Right kidney (tissue), 1 donor: ENCODE measurements around the gene LRRTM4.
"Not testable (repeated sequence)": the region's sequence is repeated elsewhere in the genome, so short reads cannot be mapped to it uniquely, and the experiment has no call there.

Experiments
- DNase-seq: peaks from one replicate; pipeline ENCODE4 v3.0.0-alpha.2; 2016

Gene LRRTM4

DNA sequence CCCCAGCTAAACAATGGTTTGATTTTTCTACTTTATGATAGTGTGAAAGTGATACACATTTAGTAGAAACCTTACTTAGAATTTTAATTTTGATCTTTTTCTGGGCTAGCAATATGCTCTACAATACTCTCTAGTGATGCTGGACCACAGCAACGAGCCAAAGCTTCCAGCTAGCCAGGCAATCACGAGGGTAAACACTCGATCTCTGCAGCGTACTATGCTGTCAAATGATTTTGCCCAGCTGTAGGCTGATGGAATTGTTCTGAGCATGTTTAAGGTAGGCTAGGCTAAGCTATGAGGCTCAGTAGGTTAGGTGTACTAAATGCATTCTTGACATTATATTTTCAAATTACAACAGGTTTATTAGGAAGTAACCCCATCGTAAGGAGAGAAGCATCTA is 207.5 kb downstream of the LRRTM4 start:
- DNase-seq: no peak

DNA sequence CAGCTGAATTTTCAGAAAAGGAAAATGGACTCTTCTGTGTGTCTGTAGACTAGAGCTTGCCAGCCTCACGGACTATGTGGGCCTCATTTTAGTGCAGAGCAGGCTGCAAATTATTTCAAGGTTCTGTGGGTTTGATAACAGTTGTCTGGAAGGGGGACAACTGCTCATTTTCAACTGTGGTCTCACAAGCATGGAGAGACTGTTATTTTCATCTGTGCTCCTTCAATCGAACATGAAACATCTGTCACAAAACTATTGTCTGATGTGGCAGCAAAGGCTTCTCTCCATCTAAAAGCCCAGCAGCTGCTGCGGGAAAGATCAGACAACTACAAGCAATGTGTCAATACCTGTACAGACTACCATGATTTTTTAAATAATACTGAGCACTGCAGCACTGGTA is 211.8 kb downstream of the LRRTM4 start:
- DNase-seq: no peak

DNA sequence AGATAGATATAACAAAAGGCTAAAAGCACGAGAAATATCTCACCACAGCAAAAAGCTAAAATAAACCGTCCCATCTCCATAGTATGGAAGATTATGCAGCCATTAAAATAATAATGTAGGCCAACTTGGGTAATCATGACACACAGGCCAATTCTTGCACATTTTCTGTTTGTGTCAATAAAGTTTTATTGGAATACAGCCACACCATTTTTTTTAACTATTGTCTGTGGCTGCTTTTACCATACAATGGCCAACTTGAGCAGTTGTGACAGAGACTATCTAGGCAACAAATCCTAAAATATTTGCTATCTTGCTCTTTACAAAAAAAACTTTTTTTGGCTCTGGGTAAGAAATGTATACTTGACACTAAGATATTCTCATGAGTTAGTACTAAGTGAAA is 212.5 kb downstream of the LRRTM4 start:
- DNase-seq: no peak

DNA sequence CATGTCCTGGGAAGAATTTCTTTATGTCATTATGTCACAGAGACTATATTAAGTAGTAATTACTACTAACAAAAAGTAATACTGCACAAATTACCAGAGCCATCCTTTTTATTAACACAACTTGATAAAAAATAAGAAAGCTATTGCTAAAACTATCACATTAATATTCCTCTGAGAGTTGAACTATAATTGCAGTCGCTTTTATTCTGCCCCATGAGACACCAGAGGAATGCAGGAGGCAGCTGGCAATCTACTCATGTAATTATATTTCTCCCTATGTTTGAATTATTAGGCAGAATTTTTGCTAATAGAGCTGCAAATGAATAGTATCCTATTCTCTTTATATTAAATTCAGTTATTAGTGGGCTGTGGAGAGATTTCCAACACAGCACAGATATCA is 220.7 kb downstream of the LRRTM4 start:
- no peak for DNase-seq

DNA sequence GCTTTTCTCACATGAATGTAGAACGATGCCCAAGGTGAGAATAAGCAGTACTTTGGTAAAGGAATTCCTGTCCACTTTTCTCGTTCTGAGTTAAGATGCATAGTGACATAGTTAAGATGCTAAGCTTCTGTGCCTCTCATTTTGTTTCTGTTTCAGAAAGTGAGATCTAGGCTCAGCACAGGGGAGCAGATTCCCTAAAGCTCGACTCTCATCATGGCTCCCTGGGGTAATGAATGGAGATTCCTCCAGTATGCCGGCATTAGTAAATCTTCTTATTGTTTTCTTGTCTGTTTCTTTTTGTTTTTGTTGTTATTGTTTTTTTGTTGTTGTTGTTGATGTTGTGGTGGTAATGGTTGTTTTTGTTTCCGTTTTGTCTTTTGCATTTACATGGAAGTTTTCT is 225.4 kb downstream of the LRRTM4 start:
- DNase-seq: no peak

DNA sequence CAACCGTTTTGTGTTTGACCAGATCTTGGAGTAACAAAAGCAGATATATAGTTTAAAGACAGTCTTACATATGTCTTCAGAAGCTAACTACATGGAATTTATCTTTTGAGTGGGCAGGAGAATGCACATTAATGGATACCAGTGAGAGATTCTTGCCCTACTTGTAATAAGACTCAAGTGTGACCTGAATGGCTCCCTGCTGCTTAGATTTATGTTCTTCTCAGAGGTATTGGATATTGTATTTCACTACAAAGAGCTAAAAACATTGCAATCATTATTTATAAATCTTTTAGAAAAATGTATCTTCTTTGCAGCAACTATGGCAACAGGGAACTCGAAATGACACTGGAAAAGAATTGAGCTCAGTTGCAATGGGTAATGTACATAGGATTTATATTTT is 227.7 kb downstream of the LRRTM4 start:
- no peak for DNase-seq

DNA sequence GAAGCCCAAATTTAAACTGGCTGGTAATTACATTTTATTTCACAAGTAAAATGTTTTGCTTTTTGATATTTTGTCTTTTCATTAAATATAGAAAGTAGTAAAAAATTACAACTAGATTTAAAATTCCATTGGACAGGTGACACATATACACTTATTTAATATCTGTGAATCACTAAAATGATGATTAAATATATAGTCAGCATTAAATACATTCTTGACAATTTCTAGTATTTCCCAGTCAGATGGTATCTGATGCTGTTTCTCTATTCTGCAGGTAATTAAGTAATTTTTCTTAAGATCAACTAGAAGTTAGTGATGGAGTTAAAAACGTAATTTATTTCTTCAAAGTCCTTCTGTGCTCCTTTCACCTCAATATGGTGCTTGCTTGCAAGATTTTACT is 237.8 kb downstream of the LRRTM4 start:
- no peak for DNase-seq

DNA sequence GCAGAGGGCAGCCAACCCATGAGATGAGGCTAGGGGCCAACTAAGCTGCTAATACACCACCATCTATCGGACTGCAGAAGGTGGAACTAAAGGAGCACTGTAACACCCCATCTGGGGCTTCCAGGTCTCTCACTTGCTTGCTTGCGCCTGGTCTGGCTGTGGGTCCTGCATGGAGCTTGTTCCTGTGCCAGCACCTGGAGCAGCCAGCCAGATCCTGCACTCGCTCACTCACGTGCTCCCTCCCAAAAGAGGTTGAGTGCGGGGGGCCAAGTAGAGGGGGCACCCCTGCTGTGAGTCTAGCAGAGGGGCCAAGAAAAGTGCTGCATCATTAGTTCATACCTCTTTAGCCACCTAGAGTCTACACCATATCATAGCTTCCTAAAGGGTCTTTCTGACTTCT is 250.9 kb downstream of the LRRTM4 start:
- no peak for DNase-seq

DNA sequence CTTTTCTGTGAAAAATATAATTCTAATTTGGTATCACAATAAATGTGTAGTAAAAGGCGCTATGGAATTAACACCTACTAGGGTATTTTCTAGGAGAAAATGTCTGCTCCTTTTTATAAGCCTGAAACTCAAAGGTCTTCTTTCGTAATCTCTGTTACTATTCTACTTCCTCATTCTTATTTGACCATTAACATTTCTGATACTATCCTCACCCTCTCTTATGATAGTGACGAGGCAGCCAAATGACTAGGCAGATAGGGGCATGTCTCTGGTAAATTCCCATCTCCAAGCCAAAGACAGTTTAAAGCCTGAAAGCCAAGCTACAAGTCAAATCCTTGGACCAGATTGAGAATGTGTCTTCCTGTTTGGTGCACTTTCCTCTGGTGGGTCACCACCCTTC is 251.7 kb downstream of the LRRTM4 start:
- no peak for DNase-seq

DNA sequence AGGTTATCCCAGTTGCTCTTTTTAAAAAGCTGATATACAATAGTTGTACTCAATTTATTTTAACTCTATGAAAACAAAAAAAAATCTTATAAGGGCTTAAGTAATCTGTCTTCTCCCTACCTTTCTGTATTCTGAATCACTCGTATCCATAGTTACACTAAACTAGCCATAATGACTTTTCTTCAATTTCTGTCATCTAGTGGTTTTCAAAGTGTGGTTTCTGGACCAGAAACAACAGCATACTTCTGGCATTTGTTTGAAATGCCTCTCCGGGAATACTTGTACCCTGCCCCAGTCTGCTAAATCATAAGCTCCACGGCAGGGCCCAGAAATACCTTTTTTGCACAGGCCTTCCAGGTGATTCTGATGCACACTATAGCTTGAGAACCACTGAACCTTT is 253.6 kb downstream of the LRRTM4 start:
- no peak for DNase-seq

DNA sequence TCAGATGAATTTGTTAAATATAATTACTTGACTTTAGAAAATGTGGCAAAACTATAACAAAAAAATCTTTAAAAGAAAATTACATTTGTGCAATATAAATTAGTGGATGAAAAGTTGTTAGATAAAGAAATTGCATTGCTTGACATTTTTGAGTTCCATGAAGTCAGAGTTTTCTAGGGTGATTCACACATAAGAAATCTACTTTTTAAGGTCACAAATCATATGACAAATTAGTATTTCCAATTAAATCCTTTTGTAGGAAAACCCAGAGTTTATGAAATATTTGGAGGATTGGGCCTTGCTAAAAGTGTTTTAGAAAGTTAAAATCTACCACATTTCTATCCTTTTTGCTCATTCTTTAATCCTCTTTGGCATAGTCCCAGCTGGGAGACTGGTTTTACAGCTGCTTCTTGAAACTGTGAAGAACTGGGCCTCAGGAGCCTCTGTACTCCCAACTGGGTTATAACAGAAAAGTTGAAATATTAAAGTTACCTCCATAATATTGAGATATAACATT is 289.2 kb downstream of the LRRTM4 start:
- DNase-seq: no peak

DNA sequence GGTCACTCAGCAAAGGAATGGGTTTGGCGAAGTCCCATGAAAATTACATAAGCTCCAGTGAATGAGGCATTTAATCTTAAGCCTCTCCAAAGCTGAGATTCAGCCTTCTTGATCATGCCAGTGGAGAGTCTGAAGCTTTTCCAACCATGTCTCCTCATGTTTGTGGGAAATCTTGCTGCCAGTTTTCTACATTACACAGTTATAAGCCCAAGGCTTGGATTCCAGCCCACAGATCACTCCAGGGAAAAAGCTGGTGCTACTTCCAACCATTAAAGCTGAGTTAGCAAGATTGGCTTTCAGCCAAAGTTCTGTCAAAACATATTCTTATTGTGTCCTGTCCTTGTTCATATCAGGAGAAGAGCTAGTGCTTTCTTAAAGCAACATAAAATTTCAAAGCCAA is 293.8 kb downstream of the LRRTM4 start:
- no peak for DNase-seq

DNA sequence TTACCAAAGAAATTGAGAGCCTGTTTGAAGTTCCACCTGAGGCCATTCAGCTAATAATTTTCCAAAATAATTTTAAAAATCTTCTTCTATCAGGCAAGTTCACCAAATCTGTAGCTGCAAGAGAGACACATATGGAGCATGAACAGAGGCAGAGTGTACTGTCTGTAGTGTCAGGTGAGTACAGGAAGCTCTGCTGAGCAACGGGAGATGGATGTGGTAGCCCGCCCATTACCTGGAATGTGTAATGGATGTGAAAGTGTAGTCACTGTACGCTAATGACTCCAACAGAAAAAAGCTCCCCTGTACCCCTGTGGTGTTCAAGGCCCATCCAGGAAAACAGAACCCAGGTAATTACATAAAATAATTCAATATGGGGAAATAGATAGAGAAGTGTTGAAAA is 311.5 kb downstream of the LRRTM4 start:
- no peak for DNase-seq

DNA sequence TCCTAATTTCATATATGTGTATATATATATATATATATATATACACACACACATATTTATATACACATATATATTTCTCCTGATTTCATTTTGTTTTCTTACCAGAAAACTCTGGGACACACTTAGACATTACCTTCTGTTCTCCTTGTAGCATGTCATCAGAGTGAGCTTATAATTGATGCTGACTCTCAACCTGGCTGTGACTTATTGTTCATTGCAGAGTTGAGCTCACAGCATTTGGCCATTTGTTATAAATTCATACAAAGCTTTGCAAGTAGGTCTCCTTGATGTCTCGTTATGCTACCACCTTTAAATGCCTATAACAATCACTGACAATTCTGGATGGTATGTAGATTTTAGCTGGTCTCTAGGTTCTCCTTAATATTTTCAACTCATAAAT is 314.8 kb downstream of the LRRTM4 start:
- DNase-seq: no peak

DNA sequence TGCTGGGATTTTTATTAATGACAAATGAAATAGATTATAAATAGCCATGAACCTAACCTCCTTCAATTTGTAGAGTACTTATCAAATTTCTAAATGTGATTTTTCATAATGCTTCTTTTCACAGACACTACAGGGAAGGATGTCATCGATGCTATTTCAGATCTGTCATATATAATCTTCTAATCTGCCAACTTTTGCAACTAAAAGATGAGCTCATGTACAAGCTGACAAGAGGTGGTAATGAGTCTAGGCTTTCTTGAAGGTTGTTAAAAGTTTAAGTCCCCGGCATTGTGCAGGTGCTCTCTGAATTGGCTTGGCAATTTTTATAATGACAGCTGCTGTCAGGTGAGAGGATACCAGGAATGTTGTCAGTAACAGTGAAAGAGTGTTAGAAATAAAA is 320.4 kb downstream of the LRRTM4 start:
- DNase-seq: no peak

DNA sequence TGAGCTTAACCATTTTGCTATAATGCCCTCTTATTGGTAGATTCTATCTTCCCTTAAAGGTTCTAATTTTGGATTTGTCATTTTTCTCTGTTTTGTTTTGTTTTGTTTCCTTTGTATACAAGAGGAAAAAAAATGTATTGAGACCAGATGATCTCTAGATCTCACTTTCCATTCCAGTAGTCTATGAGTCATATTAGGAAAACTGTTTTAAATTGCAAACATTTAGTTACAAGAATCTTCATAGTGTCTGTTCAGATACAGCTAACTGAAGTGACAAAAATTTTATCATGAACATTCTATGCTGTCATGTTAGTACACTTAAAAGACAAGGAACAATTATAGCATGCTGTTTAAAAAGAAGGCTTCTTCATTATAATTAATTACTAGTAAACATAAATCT is 322.8 kb downstream of the LRRTM4 start:
- no peak for DNase-seq

DNA sequence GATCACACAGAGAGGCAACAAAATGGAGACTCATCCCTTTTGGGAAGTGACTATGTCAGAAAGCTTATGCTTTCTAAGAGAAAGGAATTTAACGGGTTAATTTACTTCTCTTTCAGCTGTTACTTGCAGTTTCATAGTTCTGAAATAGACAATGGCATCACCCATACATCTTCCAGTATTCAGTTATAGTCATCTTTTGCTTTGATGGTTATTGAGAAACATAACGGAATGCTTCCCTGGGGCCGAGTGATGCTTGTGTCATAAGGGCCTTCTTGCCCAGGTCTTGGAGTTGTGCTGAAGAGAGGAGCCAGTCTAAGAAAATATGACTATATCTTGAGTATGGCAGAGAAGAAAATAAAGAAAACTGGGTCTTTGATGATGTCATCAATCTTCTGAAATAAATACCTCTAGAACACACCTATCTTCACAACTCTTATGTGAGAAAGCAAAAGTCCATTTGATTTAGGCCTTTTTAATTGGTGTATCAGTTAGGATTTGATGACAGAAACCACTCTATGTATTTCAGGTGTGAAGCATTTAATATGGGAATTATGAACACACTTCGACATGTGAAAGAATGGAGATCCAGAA is 328.2 kb downstream of the LRRTM4 start:
- DNase-seq: no peak

DNA sequence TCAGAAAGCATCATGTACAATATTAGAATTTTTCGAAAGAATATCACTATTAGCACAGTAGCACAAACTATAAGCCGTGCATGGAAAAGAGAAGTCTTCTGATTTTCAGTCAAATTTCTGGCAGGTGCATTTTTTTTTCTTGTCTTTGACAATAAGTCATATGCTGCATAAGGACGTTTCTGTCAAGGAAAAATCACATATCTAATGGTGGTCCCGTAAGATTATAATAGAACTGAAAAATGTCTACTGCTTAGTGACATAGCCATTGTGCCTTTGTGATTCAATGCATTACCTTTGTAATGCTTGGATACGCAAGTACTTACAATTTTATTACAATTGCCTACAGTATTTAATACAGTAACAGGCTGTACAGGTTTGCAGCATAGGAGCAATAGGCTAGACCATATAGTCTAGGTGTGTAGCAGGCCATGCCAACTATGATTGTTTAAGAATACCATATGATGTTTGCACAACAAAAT is 329.3 kb downstream of the LRRTM4 start:
- DNase-seq: no peak

DNA sequence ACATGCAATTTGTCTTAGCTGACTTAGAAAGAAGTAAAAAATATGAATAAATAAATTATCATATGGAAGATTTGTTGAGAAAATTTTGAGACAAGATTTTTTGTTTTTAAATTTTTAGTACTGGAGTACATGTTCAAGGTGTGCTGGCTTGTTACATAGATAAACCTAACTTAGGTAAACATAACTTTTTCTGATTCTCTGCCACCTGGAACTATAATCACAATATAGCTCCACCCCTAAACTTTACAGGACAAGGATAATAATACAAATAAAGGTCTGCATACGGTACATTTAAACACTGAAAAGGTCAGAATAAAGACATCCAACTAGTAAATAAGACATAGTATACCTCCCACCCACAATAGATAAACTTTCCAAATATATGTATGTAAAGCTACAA is 330.5 kb downstream of the LRRTM4 start:
- DNase-seq: no peak

DNA sequence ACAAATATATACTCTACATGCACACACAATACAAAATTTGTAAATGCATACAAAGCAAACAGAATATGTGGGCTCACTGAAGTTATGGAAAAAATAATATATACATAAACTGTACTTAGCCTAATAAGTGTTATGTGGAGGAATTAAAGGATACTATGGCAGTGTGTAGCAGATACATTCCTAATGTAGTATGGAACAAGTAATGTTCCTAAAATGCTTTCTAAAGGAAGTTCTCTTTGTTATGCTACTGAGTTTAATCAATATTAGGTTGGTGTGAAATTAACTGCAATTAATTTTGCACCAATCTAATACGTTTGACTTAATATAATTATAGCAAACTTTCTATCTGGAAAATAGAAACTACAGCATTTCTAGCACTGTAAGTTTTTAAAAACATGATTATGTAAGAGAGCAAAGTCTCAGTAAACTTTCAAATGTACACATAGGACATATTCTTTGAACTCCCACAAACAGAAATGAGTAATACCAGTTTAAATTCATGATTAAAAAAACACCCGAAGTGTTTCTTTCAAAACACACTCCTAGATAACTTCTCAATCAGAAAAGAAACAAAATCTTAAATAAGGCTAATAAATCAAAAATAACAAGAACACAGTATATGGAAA is 331.3 kb downstream of the LRRTM4 start:
- DNase-seq: no peak

DNA sequence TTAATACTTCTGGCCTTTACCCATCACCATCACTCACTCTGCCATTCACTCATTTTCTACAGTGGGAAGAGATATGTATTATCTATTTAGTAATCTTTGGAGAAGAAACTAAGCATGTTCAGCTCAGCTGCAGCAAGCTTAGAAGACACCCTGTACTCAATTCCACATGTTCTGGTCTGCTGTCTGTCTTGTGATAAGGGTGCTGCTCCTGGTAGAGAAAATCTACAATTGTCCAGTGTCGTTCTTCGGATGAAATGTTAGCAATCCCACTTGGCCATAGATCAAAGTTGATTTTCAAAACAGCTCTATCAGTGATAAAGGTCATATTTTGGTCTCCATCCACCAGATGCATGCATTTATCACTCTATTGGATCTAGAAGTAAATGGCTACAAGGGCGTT is 337.1 kb downstream of the LRRTM4 start:
- no peak for DNase-seq

DNA sequence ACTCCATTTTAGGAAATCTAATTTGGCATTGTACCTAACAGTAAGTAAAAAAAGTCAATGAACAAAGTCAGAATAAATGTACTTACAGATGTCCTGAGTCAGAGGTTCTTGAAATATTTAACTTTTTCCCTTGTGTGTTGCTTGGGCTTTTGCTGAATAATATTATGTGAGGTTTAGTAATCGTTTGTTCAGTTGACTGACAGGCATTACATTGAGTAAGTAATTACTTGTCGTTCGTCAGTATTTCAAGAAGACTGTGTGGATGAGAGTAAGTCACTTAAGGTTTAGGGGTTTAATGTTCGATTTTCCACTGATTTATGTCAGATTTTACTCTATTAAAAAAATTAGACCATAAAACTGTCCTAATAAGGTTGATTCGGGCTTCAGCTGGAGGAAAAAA is 342.9 kb downstream of the LRRTM4 start:
- no peak for DNase-seq

DNA sequence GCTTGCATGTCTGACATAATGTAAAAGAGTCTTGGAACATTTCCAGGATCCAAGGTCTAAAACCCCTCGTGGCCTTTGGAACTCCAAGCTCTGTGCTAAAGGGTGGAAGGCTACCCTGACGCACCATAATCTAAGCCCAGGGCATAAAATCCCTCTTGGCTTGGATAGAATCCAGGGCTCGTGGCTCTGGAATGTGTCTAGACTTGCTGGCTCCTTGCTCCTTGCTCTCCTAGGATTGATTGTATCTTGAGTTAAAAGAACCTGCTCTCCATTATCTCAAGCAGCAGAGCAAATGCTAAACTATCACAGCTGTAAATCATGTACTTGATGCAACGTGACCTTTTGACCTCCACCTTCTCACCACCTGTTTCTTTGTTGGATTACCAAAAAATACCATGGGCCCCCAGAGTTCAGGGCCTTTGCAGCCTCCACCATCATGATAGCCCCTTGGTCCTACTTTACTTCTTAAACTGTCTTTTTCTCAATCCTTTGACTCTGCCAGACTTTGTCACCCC is 346.9 kb downstream of the LRRTM4 start:
- DNase-seq: not testable (repeated sequence)

DNA sequence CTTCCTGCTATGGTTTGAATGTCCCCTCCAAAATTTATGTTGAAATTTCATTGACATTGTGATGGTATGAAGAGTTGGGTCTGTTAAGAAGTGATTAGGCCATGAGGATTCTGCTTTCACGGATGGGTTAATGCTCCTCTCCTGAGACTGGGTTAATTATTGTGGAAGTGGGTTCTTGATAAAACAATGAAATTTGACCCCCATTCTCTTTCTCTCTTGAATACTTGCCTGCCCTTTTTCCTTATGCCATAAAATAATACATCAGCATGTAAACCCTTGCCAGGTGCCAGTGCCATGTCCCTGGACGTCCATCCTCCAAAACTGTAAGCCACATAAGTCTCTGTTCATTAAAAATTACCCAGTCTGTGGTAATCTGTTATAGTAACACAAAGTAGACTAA is 352.8 kb downstream of the LRRTM4 start:
- no peak for DNase-seq
